HepG2 (cell line): ENCODE results near the gene COMT. TPM values are rescaled to one million over a fixed set of nuclear protein-coding genes. Genes with fewer than 3 reads are reported as not detected.

Source experiments
- EHMT2 ChIP-seq: fragments of 200-600 bp; sonication (generic); IDR thresholded peaks from 2 replicates; pipeline ENCODE4 v1.7.0; 2017; ENCODE audit warnings: antibody characterized with exemption, low read depth, low read length, borderline replicate concordance
- EZH2 ChIP-seq: conservative IDR thresholded peaks from 2 replicates; pipeline ENCODE4 v1.6.1; 2012; ENCODE audit warnings: mild to moderate bottlenecking, low read depth, low read length, moderate library complexity
- GATA4 ChIP-seq: sonication (generic); IDR thresholded peaks from 2 replicates; pipeline ENCODE4 v1.6.1; 2016; ENCODE audit warnings: antibody characterized with exemption, low read depth, borderline replicate concordance
- GLI4 ChIP-seq: sonication (generic); formaldehyde crosslinking; IDR thresholded peaks from 2 replicates; pipeline ENCODE4 v1.5.1; 2020; ENCODE audit warnings: missing genetic modification reagents, mild to moderate bottlenecking, moderate library complexity, borderline replicate concordance
- HMGA1 ChIP-seq: sonication (generic); formaldehyde crosslinking; conservative IDR thresholded peaks from 2 replicates; pipeline ENCODE4 v1.4.0; 2020; ENCODE audit warnings: missing genetic modification reagents
- ISX ChIP-seq: sonication (generic); formaldehyde crosslinking; conservative IDR thresholded peaks from 2 replicates; pipeline ENCODE4 v1.5.0; 2020; ENCODE audit warnings: missing genetic modification reagents
- JUNB ChIP-seq: sonication (generic); formaldehyde crosslinking; IDR thresholded peaks from 2 replicates; pipeline ENCODE4 v1.8.0; 2022; ENCODE audit warnings: missing genetic modification reagents, mild to moderate bottlenecking, borderline replicate concordance
- MAF1 ChIP-seq: sonication (generic); formaldehyde crosslinking; IDR thresholded peaks from 2 replicates; pipeline ENCODE4 v1.5.0; 2020; ENCODE audit warnings: missing genetic modification reagents, borderline replicate concordance
- MXD3 ChIP-seq: IDR thresholded peaks from 2 replicates; pipeline ENCODE4 v1.6.1; 2016; ENCODE audit warnings: mild to moderate bottlenecking, missing biosample characterization, missing genetic modification reagents
- MXI1 ChIP-seq: IDR thresholded peaks from 3 replicates; pipeline ENCODE4 v1.6.1; 2012; ENCODE audit warnings: low read depth, low read length, inconsistent platforms, borderline replicate concordance
- NFE2 ChIP-seq: sonication (generic); formaldehyde crosslinking; IDR thresholded peaks from 2 replicates; pipeline ENCODE4 v1.4.0; 2020; ENCODE audit warnings: missing genetic modification reagents
- POGZ ChIP-seq: sonication (generic); formaldehyde crosslinking; IDR thresholded peaks from 2 replicates; pipeline ENCODE4 v1.4.0; 2020; ENCODE audit warnings: mild to moderate bottlenecking, missing genetic modification reagents
- SKI ChIP-seq: fragments of 450-650 bp; IDR thresholded peaks from one replicate; pipeline ENCODE4 v1.6.1; 2018; ENCODE audit warnings: mild to moderate bottlenecking; ENCODE audit not compliant: partially characterized antibody
- STAT5B ChIP-seq: sonication (generic); formaldehyde crosslinking; IDR thresholded peaks from 2 replicates; pipeline ENCODE4 v1.4.0; 2020; ENCODE audit warnings: missing genetic modification reagents
- TAF15 ChIP-seq: fragments of 200-400 bp; formaldehyde crosslinking; IDR thresholded peaks from one replicate; pipeline ENCODE4 v1.6.1; 2018; ENCODE audit warnings: mild to moderate bottlenecking, low read depth, low read length; ENCODE audit not compliant: poor library complexity, severe bottlenecking
- ZBTB14 ChIP-seq: sonication (generic); formaldehyde crosslinking; IDR thresholded peaks from 2 replicates; pipeline ENCODE4 v1.4.0; 2020; ENCODE audit warnings: missing genetic modification reagents
- ZFP62 ChIP-seq: sonication (generic); formaldehyde crosslinking; IDR thresholded peaks from 2 replicates; pipeline ENCODE4 v1.4.0; 2020; ENCODE audit warnings: missing genetic modification reagents
- ZFYVE20 ChIP-seq: sonication (generic); formaldehyde crosslinking; IDR thresholded peaks from 2 replicates; pipeline ENCODE4 v1.8.0; 2023; ENCODE audit warnings: low read depth, mild to moderate bottlenecking, moderate library complexity, missing genetic modification reagents, borderline replicate concordance
- ZNF101 ChIP-seq: sonication (generic); formaldehyde crosslinking; IDR thresholded peaks from 2 replicates; pipeline ENCODE4 v1.4.0; 2020; ENCODE audit warnings: mild to moderate bottlenecking, low read depth, missing genetic modification reagents, borderline replicate concordance
- ZNF264 ChIP-seq: sonication (generic); formaldehyde crosslinking; IDR thresholded peaks from 2 replicates; pipeline ENCODE4 v1.4.0; 2020; ENCODE audit warnings: missing genetic modification reagents
- ZNF577 ChIP-seq: sonication (generic); formaldehyde crosslinking; IDR thresholded peaks from 2 replicates; pipeline ENCODE4 v1.4.0; 2020; ENCODE audit warnings: mild to moderate bottlenecking, low read depth, missing genetic modification reagents, borderline replicate concordance
- ZNF713 ChIP-seq: sonication (generic); formaldehyde crosslinking; IDR thresholded peaks from 2 replicates; pipeline ENCODE4 v1.4.0; 2020; ENCODE audit warnings: mild to moderate bottlenecking, missing genetic modification reagents
- ZNF839 ChIP-seq: sonication (generic); formaldehyde crosslinking; IDR thresholded peaks from 2 replicates; pipeline ENCODE4 v1.4.0; 2020; ENCODE audit warnings: missing genetic modification reagents, mild to moderate bottlenecking, borderline replicate concordance
- polyA plus RNA-seq, 8 experiments: library from polyadenylated mRNA; depleted of rRNA in 3 of 8; stranded (reverse) in 7 of 8; unstranded in 1 of 8; fragments of >200 nt; fragmentation: Illumina TruSeq in 4 of 8; extraction: Trizol in 4 of 8; gene quantifications; 2 replicates each; pipeline versions ENCODE4 v1.2.1 to v1.2.3, GENCODE V29; 2011 to 2016; ENCODE audit warnings: low read depth in 4 of 8, missing spikeins in 1 of 8, mixed read lengths in 1 of 8; ENCODE audit not compliant: insufficient read depth in 1 of 8
- total RNA-seq, 5 experiments: library from RNA; depleted of rRNA; stranded (reverse); fragments of >200 nt; fragmentation: Illumina TruSeq; extraction: Trizol; gene quantifications; 2 replicates each; pipeline ENCODE4 v1.2.3, GENCODE V29; 2016; ENCODE audit warnings: low read depth in 1 of 5
- TF ChIP-seq, protein P1 (sequence below): sonication (generic); formaldehyde crosslinking; IDR thresholded peaks from 2 replicates; pipeline ENCODE4 v1.4.0; 2020; ENCODE audit warnings: missing genetic modification reagents
- TF ChIP-seq, protein P2 (sequence below): sonication (generic); formaldehyde crosslinking; IDR thresholded peaks from 2 replicates; pipeline ENCODE4 v1.9.0; 2021; ENCODE audit warnings: missing genetic modification reagents, borderline replicate concordance

Gene COMT
- total and polyA plus RNA-seq, 2 of the 13 experiments (the other 11 are each of a cell fraction or from before 2014, with no cell fraction given), result 156 to 162 TPM

GRCh38 chr22:19962246-19962908, 20.8 kb downstream of the COMT start (continued):
- TF ChIP-seq, protein P1, sequence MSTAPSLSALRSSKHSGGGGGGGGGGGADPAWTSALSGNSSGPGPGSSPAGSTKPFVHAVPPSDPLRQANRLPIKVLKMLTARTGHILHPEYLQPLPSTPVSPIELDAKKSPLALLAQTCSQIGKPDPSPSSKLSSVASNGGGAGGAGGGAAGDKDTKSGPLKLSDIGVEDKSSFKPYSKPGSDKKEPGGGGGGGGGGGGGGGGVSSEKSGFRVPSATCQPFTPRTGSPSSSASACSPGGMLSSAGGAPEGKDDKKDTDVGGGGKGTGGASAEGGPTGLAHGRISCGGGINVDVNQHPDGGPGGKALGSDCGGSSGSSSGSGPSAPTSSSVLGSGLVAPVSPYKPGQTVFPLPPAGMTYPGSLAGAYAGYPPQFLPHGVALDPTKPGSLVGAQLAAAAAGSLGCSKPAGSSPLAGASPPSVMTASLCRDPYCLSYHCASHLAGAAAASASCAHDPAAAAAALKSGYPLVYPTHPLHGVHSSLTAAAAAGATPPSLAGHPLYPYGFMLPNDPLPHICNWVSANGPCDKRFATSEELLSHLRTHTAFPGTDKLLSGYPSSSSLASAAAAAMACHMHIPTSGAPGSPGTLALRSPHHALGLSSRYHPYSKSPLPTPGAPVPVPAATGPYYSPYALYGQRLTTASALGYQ (CRISPR knock-in tag), result no peak
- TF ChIP-seq POGZ (CRISPR knock-in tag) (no peak), MXD3 (no peak), MXI1 (no peak; the same call in 2 of the 3 replicates), ZNF264 (CRISPR knock-in tag) (no peak), ZFYVE20 (CRISPR knock-in tag) (no peak), GATA4 (no peak), EZH2 (no peak), ZFP62 (CRISPR knock-in tag) (no peak), ZNF713 (CRISPR knock-in tag) (no peak), JUNB (no peak), EHMT2 (no peak), ZNF577 (CRISPR knock-in tag) (no peak), NFE2 (CRISPR knock-in tag) (no peak), GLI4 (CRISPR knock-in tag) (no peak), TAF15 (no peak), ZNF101 (CRISPR knock-in tag) (no peak), STAT5B (CRISPR knock-in tag) (no peak), SKI (no peak), ISX (CRISPR knock-in tag) (no peak), HMGA1 (CRISPR knock-in tag) (no peak), ZNF839 (no peak), MAF1 (CRISPR knock-in tag) (no peak), ZBTB14 (CRISPR knock-in tag) (no peak)
- TF ChIP-seq, protein P2, sequence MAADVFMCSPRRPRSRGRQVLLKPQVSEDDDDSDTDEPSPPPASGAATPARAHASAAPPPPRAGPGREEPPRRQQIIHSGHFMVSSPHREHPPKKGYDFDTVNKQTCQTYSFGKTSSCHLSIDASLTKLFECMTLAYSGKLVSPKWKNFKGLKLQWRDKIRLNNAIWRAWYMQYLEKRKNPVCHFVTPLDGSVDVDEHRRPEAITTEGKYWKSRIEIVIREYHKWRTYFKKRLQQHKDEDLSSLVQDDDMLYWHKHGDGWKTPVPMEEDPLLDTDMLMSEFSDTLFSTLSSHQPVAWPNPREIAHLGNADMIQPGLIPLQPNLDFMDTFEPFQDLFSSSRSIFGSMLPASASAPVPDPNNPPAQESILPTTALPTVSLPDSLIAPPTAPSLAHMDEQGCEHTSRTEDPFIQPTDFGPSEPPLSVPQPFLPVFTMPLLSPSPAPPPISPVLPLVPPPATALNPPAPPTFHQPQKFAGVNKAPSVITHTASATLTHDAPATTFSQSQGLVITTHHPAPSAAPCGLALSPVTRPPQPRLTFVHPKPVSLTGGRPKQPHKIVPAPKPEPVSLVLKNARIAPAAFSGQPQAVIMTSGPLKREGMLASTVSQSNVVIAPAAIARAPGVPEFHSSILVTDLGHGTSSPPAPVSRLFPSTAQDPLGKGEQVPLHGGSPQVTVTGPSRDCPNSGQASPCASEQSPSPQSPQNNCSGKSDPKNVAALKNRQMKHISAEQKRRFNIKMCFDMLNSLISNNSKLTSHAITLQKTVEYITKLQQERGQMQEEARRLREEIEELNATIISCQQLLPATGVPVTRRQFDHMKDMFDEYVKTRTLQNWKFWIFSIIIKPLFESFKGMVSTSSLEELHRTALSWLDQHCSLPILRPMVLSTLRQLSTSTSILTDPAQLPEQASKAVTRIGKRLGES (CRISPR knock-in tag), result no peak
